GM12891 (cell line): Measurements from ENCODE around the gene PDE4DIP.
"Not testable (repeated sequence)": the region's sequence is repeated elsewhere in the genome, so short reads cannot be mapped to it uniquely, and the experiment has no call there.

Experiments
- POLR2A ChIP-seq: IDR thresholded peaks from 2 replicates; pipeline ENCODE4 v1.6.1; 2011; ENCODE audit warnings: low read depth, low read length, control low read depth
- POLR2AphosphoS5 ChIP-seq: IDR thresholded peaks from 2 replicates; pipeline ENCODE4 v1.6.1; 2011; ENCODE audit warnings: low read depth, low read length, control low read depth

GRCh38 chr1:148923798-148924197 is 79.6 kb downstream of the PDE4DIP start:
- TF ChIP-seq POLR2AphosphoS5, POLR2A: not testable (repeated sequence)
